ENCODE results near the gene CHURC1. TPM values are rescaled to one million over a fixed set of nuclear protein-coding genes. Genes with fewer than 3 reads are reported as not detected.

Gene CHURC1
- total and polyA plus RNA-seq, 2 donors (not counting 1 experiment from before 2014, with no cell fraction given), result 29.7 to 77.1 TPM

- TF ChIP-seq EZH2 (IDR thresholded peaks at IDR 0.05; ENCODE audit: borderline replicate concordance, insufficient read depth, low read depth, low read length, poor library complexity, severe bottlenecking) (no peak), CTCF (IDR thresholded peaks at IDR 0.05) (no peak)
- CTCF ChIA-PET, result interaction anchor here (0.7 to 0.9 kb wide), 2 partner anchors 12 to 114 kb away, joined by 3 read pairs; no protein-coding TSS in a partner anchor
- DNase-seq (no peak), ATAC-seq (ENCODE audit: low read depth) (no peak)
- Histone ChIP-seq H3K9me3 (ENCODE audit: control extremely low read depth in 1 of 3, control insufficient read depth in 2 of 3, insufficient read depth in 1 of 3, low read length in 2 of 3) (no peaks in the 10 kb centered on the region), H2AFZ (ENCODE audit: insufficient read depth, low read depth, low read length, poor library complexity, severe bottlenecking) (no peak overlapping the region), H3K36me3 (replicated peaks in 1 of 2; ENCODE audit: control extremely low read depth in 1 of 2, control insufficient read depth in 1 of 2, extremely low read depth in 1 of 2, insufficient read depth in 2 of 2, low read length in 1 of 2) (peaks cover 0 to 32% of the 10 kb centered on the region in 2 experiments), H3K4me1 (ENCODE audit: control insufficient read depth in 2 of 2, insufficient read depth in 2 of 2, low read length in 2 of 2) (no peaks in the 10 kb centered on the region), H3K27me3 (replicated peaks in 1 of 4; ENCODE audit: control extremely low read depth in 1 of 4, control insufficient read depth in 3 of 4, insufficient read depth in 4 of 4, low read length in 3 of 4) (no peaks in the 10 kb centered on the region), H3K79me2 (ENCODE audit: control insufficient read depth, insufficient read depth, low read length) (no peaks in the 10 kb centered on the region), H3K9ac (ENCODE audit: low read length) (no peak overlapping the region), H4K20me1 (ENCODE audit: control insufficient read depth, insufficient read depth, low read length, poor library complexity, severe bottlenecking) (peaks cover 4% of the 10 kb centered on the region), H3K4me3 (ENCODE audit: control extremely low read depth in 1 of 5, extremely low read depth in 1 of 5, insufficient read depth in 1 of 5, low read depth in 2 of 5, low read length in 4 of 5) (no peak overlapping the region), H3K4me2 (replicated peaks; ENCODE audit: low read depth, low read length, poor library complexity, severe bottlenecking) (no peak overlapping the region), H3K27ac (ENCODE audit: low read length in 2 of 2) (no peak overlapping the region)
- POLR2A ChIA-PET, result no interaction called here
- peaks cover 6% of the 10 kb centered on the region for H3K4me1 Mint-ChIP-seq
- H3K27ac Mint-ChIP-seq, result peak overlapping the region; percentile 50
- no peak overlapping the region for H3K4me3 Mint-ChIP-seq
- intact Hi-C loops (cut with micrococcal nuclease), result no loop called here
- H3K27me3 Mint-ChIP-seq, result no peaks in the 10 kb centered on the region
- WGBS (ENCODE audit: insufficient coverage), result no CpG with 5 or more reads among the region's 1 CpG
- no peaks in the 10 kb centered on the region for H3K9me3 Mint-ChIP-seq (ENCODE audit: insufficient read depth)
Observed at GRCh38 chr14:64937171-64937820, 23.0 kb downstream of the CHURC1 start.

- no peak overlapping the region for H3K4me3 ChIP-seq (ENCODE audit: control extremely low read depth in 1 of 5, extremely low read depth in 1 of 5, insufficient read depth in 1 of 5, low read depth in 2 of 5, low read length in 4 of 5)
- Mint-ChIP-seq H3K27me3 (no peaks in the 10 kb centered on the region), H3K4me3 (no peak overlapping the region), H3K27ac (peak overlapping the region; percentile 50), H3K4me1 (peaks cover 7% of the 10 kb centered on the region), H3K9me3 (ENCODE audit: insufficient read depth) (no peaks in the 10 kb centered on the region)
- ATAC-seq (ENCODE audit: low read depth), result no peak
- DNase-seq, result no peak
- no peaks in the 10 kb centered on the region for H3K9me3 ChIP-seq (ENCODE audit: control extremely low read depth in 1 of 3, control insufficient read depth in 2 of 3, insufficient read depth in 1 of 3, low read length in 2 of 3)
- H2AFZ ChIP-seq (ENCODE audit: insufficient read depth, low read depth, low read length, poor library complexity, severe bottlenecking), result no peak overlapping the region
- H4K20me1 ChIP-seq (ENCODE audit: control insufficient read depth, insufficient read depth, low read length, poor library complexity, severe bottlenecking), result peaks cover 4% of the 10 kb centered on the region
- TF ChIP-seq EZH2 (IDR thresholded peaks at IDR 0.05; ENCODE audit: borderline replicate concordance, insufficient read depth, low read depth, low read length, poor library complexity, severe bottlenecking) (no peak), CTCF (IDR thresholded peaks at IDR 0.05) (no peak)
- ChIA-PET CTCF (no interaction called here), POLR2A (no interaction called here)
- H3K4me1 ChIP-seq (ENCODE audit: control insufficient read depth in 2 of 2, insufficient read depth in 2 of 2, low read length in 2 of 2), result no peaks in the 10 kb centered on the region
- no peaks in the 10 kb centered on the region for H3K79me2 ChIP-seq (ENCODE audit: control insufficient read depth, insufficient read depth, low read length)
- peaks cover 0 to 27% of the 10 kb centered on the region in 2 experiments for H3K36me3 ChIP-seq (replicated peaks in 1 of 2; ENCODE audit: control extremely low read depth in 1 of 2, control insufficient read depth in 1 of 2, extremely low read depth in 1 of 2, insufficient read depth in 2 of 2, low read length in 1 of 2)
- H3K27me3 ChIP-seq (replicated peaks in 1 of 4; ENCODE audit: control extremely low read depth in 1 of 4, control insufficient read depth in 3 of 4, insufficient read depth in 4 of 4, low read length in 3 of 4), result no peaks in the 10 kb centered on the region
- no peak overlapping the region for H3K9ac ChIP-seq (ENCODE audit: low read length)
- no peak overlapping the region for H3K4me2 ChIP-seq (replicated peaks; ENCODE audit: low read depth, low read length, poor library complexity, severe bottlenecking)
- intact Hi-C loops (cut with micrococcal nuclease), result no loop called here
- 100% methylated on average over 1 of the region's 1 CpG for WGBS (ENCODE audit: insufficient coverage)
- no peak overlapping the region for H3K27ac ChIP-seq (ENCODE audit: low read length in 2 of 2)
Observed at GRCh38 chr14:64937821-64938193, 23.6 kb downstream of the CHURC1 start.

Measured in B cell (primary cell).